Measurements from ENCODE around the gene CTSO.
"Not testable (repeated sequence)": the region's sequence is repeated elsewhere in the genome, so short reads cannot be mapped to it uniquely, and the experiment has no call there.

The CTSO gene

GRCh38 chr4:155899891-155900290 lies 53.8 kb downstream of the CTSO start:
- H3K9me2 ChIP-seq (replicated peaks; ENCODE audit: insufficient read depth, low read length): no peaks in the 10 kb centered on the region
- no peaks in the 10 kb centered on the region for H3K27me3 ChIP-seq (ENCODE audit: low read length)
- no peak overlapping the region for H3K27ac ChIP-seq (ENCODE audit: low read depth, low read length)
- no peaks in the 10 kb centered on the region for H3F3A ChIP-seq (ENCODE audit: insufficient read depth)
- no peaks in the 10 kb centered on the region for H3K9me3 ChIP-seq (ENCODE audit: insufficient read depth, low read length)
- no peak overlapping the region for H3K4me2 ChIP-seq (ENCODE audit: low read depth, low read length, poor library complexity, severe bottlenecking)
- no peak overlapping the region for H3K9ac ChIP-seq (ENCODE audit: low read length)
- H3K79me2 ChIP-seq (ENCODE audit: insufficient read depth, low read length): no peaks in the 10 kb centered on the region
- H3K4me3 ChIP-seq (ENCODE audit: insufficient read depth, low read length, poor library complexity, severe bottlenecking): no peak overlapping the region
- no peaks in the 10 kb centered on the region for H3K36me3 ChIP-seq (ENCODE audit: low read length)
- TF ChIP-seq CTCF (IDR thresholded peaks at IDR 0.05; ENCODE audit: insufficient read depth, low read length, poor library complexity, severe bottlenecking) (no peak), EZH2phosphoT487 (conservative IDR thresholded peaks at IDR 0.05; ENCODE audit: low read length) (no peak)
- no peak overlapping the region for H2AFZ ChIP-seq (ENCODE audit: low read depth, low read length, severe bottlenecking)
- no peaks in the 10 kb centered on the region for H4K20me1 ChIP-seq (ENCODE audit: low read depth, low read length)

- not testable (repeated sequence) for H3F3A ChIP-seq (ENCODE audit: insufficient read depth); H3K9ac ChIP-seq (ENCODE audit: low read length); H4K20me1 ChIP-seq (ENCODE audit: low read depth, low read length); H3K79me2 ChIP-seq (ENCODE audit: insufficient read depth, low read length); H3K27me3 ChIP-seq (ENCODE audit: low read length); H3K36me3 ChIP-seq (ENCODE audit: low read length); H3K9me2 ChIP-seq (replicated peaks; ENCODE audit: insufficient read depth, low read length); H3K4me3 ChIP-seq (ENCODE audit: insufficient read depth, low read length, poor library complexity, severe bottlenecking); H3K4me2 ChIP-seq (ENCODE audit: low read depth, low read length, poor library complexity, severe bottlenecking); H2AFZ ChIP-seq (ENCODE audit: low read depth, low read length, severe bottlenecking); H3K9me3 ChIP-seq (ENCODE audit: insufficient read depth, low read length); H3K27ac ChIP-seq (ENCODE audit: low read depth, low read length)
Observed at GRCh38 chr4:155898371-155898770, 55.3 kb downstream of the CTSO start.

DNA sequence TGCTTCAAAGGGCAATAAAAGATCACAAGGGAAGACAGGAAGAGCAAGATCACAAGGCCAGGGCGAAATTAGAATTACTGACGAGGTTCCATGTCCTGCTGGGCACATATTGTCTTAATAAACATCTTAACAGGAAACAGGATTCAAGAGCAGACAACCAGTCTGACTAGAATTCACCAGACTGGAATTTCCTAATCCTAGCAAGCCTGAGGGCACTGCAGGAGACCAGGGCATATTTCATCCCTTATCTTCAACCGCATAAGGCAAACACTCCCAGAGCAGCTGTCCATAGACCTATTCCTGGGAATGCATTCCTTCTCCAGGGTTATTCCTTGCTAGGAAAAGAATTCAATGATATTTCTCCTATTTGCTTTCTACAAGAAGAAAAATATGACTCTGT lies 62.6 kb downstream of the CTSO start:
- Histone ChIP-seq H3K27me3 (ENCODE audit: low read length) (no peaks in the 10 kb centered on the region), H3K79me2 (ENCODE audit: insufficient read depth, low read length) (no peaks in the 10 kb centered on the region), H3K27ac (ENCODE audit: low read depth, low read length) (no peak overlapping the region)

GRCh38 chr4:155889946-155890345 lies 63.7 kb downstream of the CTSO start:
- no peaks in the 10 kb centered on the region for H3K36me3 ChIP-seq (ENCODE audit: low read length)
- no peak overlapping the region for H3K9ac ChIP-seq (ENCODE audit: low read length)
- no peaks in the 10 kb centered on the region for H3F3A ChIP-seq (ENCODE audit: insufficient read depth)
- no peak overlapping the region for H2AFZ ChIP-seq (ENCODE audit: low read depth, low read length, severe bottlenecking)
- H3K27me3 ChIP-seq (ENCODE audit: low read length): no peaks in the 10 kb centered on the region
- H3K4me3 ChIP-seq (ENCODE audit: insufficient read depth, low read length, poor library complexity, severe bottlenecking): no peak overlapping the region
- H3K79me2 ChIP-seq (ENCODE audit: insufficient read depth, low read length): no peaks in the 10 kb centered on the region
- no peak overlapping the region for H3K27ac ChIP-seq (ENCODE audit: low read depth, low read length)
- no peaks in the 10 kb centered on the region for H3K9me2 ChIP-seq (replicated peaks; ENCODE audit: insufficient read depth, low read length)
- no peak for TF ChIP-seq CTCF (IDR thresholded peaks at IDR 0.05; ENCODE audit: insufficient read depth, low read length, poor library complexity, severe bottlenecking)
- no peaks in the 10 kb centered on the region for H3K9me3 ChIP-seq (ENCODE audit: insufficient read depth, low read length)
- H3K4me2 ChIP-seq (ENCODE audit: low read depth, low read length, poor library complexity, severe bottlenecking): no peak overlapping the region
- no peaks in the 10 kb centered on the region for H4K20me1 ChIP-seq (ENCODE audit: low read depth, low read length)

More for the DNA sequence above, 62.6 kb downstream of the CTSO start:
- Histone ChIP-seq H4K20me1 (ENCODE audit: low read depth, low read length) (no peaks in the 10 kb centered on the region), H3F3A (ENCODE audit: insufficient read depth) (no peaks in the 10 kb centered on the region), H3K36me3 (ENCODE audit: low read length) (no peaks in the 10 kb centered on the region), H3K4me3 (ENCODE audit: insufficient read depth, low read length, poor library complexity, severe bottlenecking) (no peak overlapping the region), H3K9ac (ENCODE audit: low read length) (no peak overlapping the region), H3K9me3 (ENCODE audit: insufficient read depth, low read length) (no peaks in the 10 kb centered on the region), H3K4me2 (ENCODE audit: low read depth, low read length, poor library complexity, severe bottlenecking) (no peak overlapping the region), H3K9me2 (replicated peaks; ENCODE audit: insufficient read depth, low read length) (no peaks in the 10 kb centered on the region), H2AFZ (ENCODE audit: low read depth, low read length, severe bottlenecking) (no peak overlapping the region)
- no peak for TF ChIP-seq EZH2phosphoT487 (conservative IDR thresholded peaks at IDR 0.05; ENCODE audit: low read length)
- no peak for TF ChIP-seq CTCF (IDR thresholded peaks at IDR 0.05; ENCODE audit: insufficient read depth, low read length, poor library complexity, severe bottlenecking)
